ENCODE results near the gene FCHSD2.

GRCh38 chr11:73171436-73172161 lies 29.5 kb upstream of the FCHSD2 start:
- TF ChIP-seq SIRT6 (IDR thresholded peaks at IDR 0.05; ENCODE audit: low read depth, low read length) = no peak
- TF ChIP-seq PRMT5 (CRISPR knock-in tag; IDR thresholded peaks at IDR 0.05) = no peak
- no peak for TF ChIP-seq SMARCA4 (IDR thresholded peaks at IDR 0.05)
- TF ChIP-seq, protein P1, sequence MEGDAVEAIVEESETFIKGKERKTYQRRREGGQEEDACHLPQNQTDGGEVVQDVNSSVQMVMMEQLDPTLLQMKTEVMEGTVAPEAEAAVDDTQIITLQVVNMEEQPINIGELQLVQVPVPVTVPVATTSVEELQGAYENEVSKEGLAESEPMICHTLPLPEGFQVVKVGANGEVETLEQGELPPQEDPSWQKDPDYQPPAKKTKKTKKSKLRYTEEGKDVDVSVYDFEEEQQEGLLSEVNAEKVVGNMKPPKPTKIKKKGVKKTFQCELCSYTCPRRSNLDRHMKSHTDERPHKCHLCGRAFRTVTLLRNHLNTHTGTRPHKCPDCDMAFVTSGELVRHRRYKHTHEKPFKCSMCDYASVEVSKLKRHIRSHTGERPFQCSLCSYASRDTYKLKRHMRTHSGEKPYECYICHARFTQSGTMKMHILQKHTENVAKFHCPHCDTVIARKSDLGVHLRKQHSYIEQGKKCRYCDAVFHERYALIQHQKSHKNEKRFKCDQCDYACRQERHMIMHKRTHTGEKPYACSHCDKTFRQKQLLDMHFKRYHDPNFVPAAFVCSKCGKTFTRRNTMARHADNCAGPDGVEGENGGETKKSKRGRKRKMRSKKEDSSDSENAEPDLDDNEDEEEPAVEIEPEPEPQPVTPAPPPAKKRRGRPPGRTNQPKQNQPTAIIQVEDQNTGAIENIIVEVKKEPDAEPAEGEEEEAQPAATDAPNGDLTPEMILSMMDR (IDR thresholded peaks at IDR 0.05 in 2 of 3, conservative IDR thresholded peaks at IDR 0.05 in 1 of 3; ENCODE audit: insufficient read depth in 2 of 3, low read depth in 1 of 3, low read length in 3 of 3) = no peak
- TF ChIP-seq KDM4B (IDR thresholded peaks at IDR 0.05; ENCODE audit: borderline replicate concordance in 2 of 2, low read depth in 1 of 2) = no peak

Measured in K562 (cell line).